ENCODE data around the gene CADPS2. TPM values are rescaled to one million over a fixed set of nuclear protein-coding genes. Genes with fewer than 3 reads are reported as not detected.
"Not testable (repeated sequence)": the region's sequence is repeated elsewhere in the genome, so short reads cannot be mapped to it uniquely, and the experiment has no call there.

The CADPS2 gene
- total RNA-seq, 4 donors from 2014 or later = 27.7 to 46.2 (median 32.6) TPM

DNA sequence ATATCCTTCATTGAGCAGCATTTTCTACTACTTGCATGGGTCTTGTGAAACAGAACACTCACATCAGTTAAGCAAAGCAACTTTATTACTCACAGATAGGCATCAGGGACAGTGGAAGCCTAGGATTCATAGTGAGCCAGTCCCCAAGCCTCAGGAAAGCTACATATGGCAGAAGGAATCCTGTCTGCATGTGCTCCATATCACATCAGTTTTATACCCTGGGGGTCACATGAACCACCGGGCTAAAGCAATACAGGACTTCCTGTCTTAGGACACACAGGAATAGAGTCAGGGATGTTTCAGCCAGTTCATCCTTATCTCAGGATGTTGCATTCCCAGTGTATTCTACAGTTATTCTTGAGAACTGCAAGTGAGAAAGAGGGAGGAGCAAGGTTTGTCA is 596.8 kb downstream of the CADPS2 start:
- Histone ChIP-seq H3K9me3 (no peaks in the 10 kb centered on the region), H3K4me1 (no peaks in the 10 kb centered on the region), H3K27ac (no peak overlapping the region), H3K4me3 (replicated peaks in 1 of 3) (no peak overlapping the region), H3K36me3 (no peaks in the 10 kb centered on the region), H3K27me3 (no peaks in the 10 kb centered on the region)
- TF ChIP-seq, protein P1, sequence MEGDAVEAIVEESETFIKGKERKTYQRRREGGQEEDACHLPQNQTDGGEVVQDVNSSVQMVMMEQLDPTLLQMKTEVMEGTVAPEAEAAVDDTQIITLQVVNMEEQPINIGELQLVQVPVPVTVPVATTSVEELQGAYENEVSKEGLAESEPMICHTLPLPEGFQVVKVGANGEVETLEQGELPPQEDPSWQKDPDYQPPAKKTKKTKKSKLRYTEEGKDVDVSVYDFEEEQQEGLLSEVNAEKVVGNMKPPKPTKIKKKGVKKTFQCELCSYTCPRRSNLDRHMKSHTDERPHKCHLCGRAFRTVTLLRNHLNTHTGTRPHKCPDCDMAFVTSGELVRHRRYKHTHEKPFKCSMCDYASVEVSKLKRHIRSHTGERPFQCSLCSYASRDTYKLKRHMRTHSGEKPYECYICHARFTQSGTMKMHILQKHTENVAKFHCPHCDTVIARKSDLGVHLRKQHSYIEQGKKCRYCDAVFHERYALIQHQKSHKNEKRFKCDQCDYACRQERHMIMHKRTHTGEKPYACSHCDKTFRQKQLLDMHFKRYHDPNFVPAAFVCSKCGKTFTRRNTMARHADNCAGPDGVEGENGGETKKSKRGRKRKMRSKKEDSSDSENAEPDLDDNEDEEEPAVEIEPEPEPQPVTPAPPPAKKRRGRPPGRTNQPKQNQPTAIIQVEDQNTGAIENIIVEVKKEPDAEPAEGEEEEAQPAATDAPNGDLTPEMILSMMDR (IDR thresholded peaks at IDR 0.05) = no peak
- no peak for TF ChIP-seq POLR2A (IDR thresholded peaks at IDR 0.05)
- 50 to 71% methylated on average over 1 of the region's 1 CpG for WGBS, 2 donors
- intact Hi-C loops (cut with DNase I) = no loop called here
- no peak for DNase-seq

DNA sequence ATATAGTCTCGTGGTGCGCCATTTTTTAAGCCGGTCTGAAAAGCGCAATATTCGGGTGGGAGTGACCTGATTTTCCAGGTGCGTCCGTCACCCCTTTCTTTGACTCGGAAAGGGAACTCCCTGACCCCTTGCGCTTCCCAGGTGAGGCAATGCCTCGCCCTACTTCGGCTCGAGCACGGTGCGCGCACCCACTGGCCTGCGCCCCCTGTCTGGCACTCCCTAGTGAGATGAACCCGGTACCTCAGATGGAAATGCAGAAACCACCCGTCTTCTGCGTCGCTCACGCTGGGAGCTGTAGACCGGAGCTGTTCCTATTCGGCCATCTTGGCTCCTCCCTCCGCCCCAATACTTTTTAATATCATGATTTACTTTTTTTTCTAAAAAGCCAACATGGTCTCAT is 601.7 kb downstream of the CADPS2 start:
- 92 to 94% methylated on average over 14 to 20 of the region's 24 CpGs for WGBS, 2 donors
- H3K36me3 ChIP-seq; intact Hi-C loops (cut with DNase I); H3K27me3 ChIP-seq; H3K4me3 ChIP-seq (replicated peaks in 1 of 3); H3K27ac ChIP-seq; H3K9me3 ChIP-seq; DNase-seq; H3K4me1 ChIP-seq: not testable (repeated sequence)

DNA sequence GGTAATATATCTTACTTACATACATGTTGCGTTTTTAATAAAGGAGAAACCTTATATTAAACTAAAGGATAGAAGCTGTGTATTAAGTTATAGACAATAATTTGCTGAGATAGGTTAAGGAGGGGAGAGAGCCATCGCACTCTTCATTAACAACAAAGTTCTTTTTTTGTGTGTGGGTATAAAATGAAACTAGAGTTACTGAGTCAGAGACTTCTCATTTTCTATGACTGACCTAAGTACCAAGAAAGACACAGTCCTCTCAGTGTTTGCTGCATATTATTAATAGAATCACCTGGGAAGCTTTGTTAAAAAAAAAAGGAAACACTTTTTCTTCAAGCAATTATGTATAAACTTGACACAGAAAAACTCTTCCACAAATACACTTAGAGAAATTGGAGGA is 613.1 kb downstream of the CADPS2 start:
- 91 to 94% methylated on average over 2 of the region's 2 CpGs for WGBS, 2 donors
- H3K36me3 ChIP-seq = no peaks in the 10 kb centered on the region
- no peaks in the 10 kb centered on the region for H3K27me3 ChIP-seq
- no peak overlapping the region for H3K4me3 ChIP-seq (replicated peaks in 1 of 3)
- H3K9me3 ChIP-seq = no peaks in the 10 kb centered on the region
- no peak for DNase-seq
- TF ChIP-seq POLR2A (IDR thresholded peaks at IDR 0.05) = no peak
- TF ChIP-seq, protein P1 (IDR thresholded peaks at IDR 0.05) = no peak
- H3K4me1 ChIP-seq = no peaks in the 10 kb centered on the region
- H3K27ac ChIP-seq = no peak overlapping the region
- intact Hi-C loops (cut with DNase I) = no loop called here

- intact Hi-C loops (cut with DNase I) = no loop called here
- no peak for DNase-seq
- no peaks in the 10 kb centered on the region for H3K9me3 ChIP-seq
- H3K4me1 ChIP-seq = no peaks in the 10 kb centered on the region
- WGBS, 2 donors = 71 to 77% methylated on average over 1 of the region's 1 CpG
- TF ChIP-seq POLR2A (IDR thresholded peaks at IDR 0.05) = no peak
- TF ChIP-seq, protein P1 (IDR thresholded peaks at IDR 0.05) = no peak
- H3K36me3 ChIP-seq = no peaks in the 10 kb centered on the region
- H3K4me3 ChIP-seq (replicated peaks in 1 of 3) = no peak overlapping the region
- H3K27me3 ChIP-seq = no peaks in the 10 kb centered on the region
- H3K27ac ChIP-seq = no peak overlapping the region
Measured at GRCh38 chr7:122269241-122269640, 617.0 kb downstream of the CADPS2 start.

Small RNA genes lying within 50 kb of the gene (small RNA-seq; reads per million reads assigned to genes)
- gene AC006463.1 = not detected

Other genes starting within 250 kb of the CADPS2 start
- gene RNF133, start 187.3 kb downstream of the CADPS2 start, total RNA-seq = 1 to 10 TPM; 1.0 to 3.1 (median 1.7) TPM
- gene RNF148, start 183.5 kb downstream of the CADPS2 start, total RNA-seq = 1 to 10 TPM; 1.4 to 7.9 (median 4.7) TPM
- not detected for gene TAS2R16, start 109.2 kb upstream of the CADPS2 start, total RNA-seq